Vagina (tissue), 2 donors: Measurements from ENCODE around the gene MRPL12.

Source experiments
- POLR2AphosphoS5 ChIP-seq, 2 donors: sonication (generic); formaldehyde crosslinking; IDR thresholded peaks; one replicate each; pipeline ENCODE4 v1.9.0; 2017; ENCODE audit warnings: antibody characterized with exemption in 2 of 2, mild to moderate bottlenecking in 2 of 2, low read depth in 1 of 2; ENCODE audit not compliant: insufficient read depth in 1 of 2
- TF ChIP-seq, protein P1 (sequence below), 3 experiments: fragments of 450-650 bp in 2 of 3; fragments of 200-600 bp in 1 of 3; sonication (generic) in 1 of 3; IDR thresholded peaks; one replicate each; pipeline ENCODE4 v1.5.1; 2017 to 2019; ENCODE audit warnings: antibody characterized with exemption in 3 of 3, mild to moderate bottlenecking in 2 of 3, moderate library complexity in 2 of 3

DNA sequence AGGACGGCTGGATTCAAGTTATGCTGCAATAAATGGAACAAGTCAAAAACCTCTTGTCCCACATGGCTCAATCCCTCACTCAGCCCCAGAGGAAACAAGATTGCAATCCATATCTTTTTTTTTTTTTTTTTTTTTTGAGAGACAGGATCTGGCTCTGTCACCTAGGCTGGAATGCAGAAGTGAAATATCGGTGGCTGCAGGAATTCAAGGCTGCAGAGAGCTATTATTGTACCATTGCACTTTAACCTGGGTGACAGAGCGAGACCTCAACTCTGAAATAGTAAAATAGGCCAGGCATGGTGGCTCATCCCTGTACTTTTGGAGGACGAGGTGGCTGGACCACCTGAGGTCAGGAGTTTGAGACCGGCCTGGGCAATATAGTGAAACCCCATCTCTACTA, 44.1 kb upstream of the MRPL12 start:
- no peak for TF ChIP-seq POLR2AphosphoS5 (IDR thresholded peaks at IDR 0.05; ENCODE audit: insufficient read depth in 1 of 2, low read depth in 1 of 2)
- TF ChIP-seq, protein P1, sequence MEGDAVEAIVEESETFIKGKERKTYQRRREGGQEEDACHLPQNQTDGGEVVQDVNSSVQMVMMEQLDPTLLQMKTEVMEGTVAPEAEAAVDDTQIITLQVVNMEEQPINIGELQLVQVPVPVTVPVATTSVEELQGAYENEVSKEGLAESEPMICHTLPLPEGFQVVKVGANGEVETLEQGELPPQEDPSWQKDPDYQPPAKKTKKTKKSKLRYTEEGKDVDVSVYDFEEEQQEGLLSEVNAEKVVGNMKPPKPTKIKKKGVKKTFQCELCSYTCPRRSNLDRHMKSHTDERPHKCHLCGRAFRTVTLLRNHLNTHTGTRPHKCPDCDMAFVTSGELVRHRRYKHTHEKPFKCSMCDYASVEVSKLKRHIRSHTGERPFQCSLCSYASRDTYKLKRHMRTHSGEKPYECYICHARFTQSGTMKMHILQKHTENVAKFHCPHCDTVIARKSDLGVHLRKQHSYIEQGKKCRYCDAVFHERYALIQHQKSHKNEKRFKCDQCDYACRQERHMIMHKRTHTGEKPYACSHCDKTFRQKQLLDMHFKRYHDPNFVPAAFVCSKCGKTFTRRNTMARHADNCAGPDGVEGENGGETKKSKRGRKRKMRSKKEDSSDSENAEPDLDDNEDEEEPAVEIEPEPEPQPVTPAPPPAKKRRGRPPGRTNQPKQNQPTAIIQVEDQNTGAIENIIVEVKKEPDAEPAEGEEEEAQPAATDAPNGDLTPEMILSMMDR (IDR thresholded peaks at IDR 0.05) = no peak
